ENCODE results near the gene CACFD1.

DNA sequence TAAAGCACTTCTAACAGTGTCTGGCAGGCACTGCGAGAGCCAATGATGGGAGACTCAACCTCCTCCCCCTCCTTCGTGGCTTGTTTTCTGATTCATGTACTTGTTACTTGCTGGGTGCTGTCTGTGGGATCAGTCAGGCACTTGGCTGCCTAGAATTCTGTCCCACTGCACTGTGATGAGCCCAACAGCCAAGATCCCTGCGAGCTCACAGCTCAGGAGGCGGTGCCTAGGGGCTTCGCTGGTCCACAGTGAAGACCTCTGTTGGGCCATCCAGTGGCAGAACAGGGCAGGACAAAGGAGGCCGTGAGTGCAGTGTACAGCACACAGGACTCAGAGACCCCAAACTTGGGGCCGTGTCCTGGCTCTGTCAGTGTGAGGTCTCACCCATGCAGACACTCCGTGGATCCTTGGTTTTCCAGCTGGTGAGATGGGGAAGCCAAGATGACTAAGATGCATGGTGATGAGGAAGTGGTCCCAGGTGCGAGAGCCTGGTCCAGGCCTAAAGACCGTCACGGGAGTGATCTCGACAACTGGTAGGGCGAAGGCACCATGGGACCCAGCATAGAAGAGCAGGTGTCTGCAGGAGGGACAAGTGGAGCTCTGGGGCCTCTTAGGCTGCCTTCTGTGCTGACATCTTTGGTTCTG, 45.5 kb downstream of the CACFD1 start:
- TF ChIP-seq POLR2A (IDR thresholded peaks at IDR 0.05; ENCODE audit: low read depth, low read length) (no peak), POLR2AphosphoS5 (IDR thresholded peaks at IDR 0.05; ENCODE audit: low read depth, low read length) (no peak), TAF1 (IDR thresholded peaks at IDR 0.05; ENCODE audit: low read depth, low read length) (no peak), POU2F2 (IDR thresholded peaks at IDR 0.05; ENCODE audit: low read depth, low read length) (no peak), SPI1 (IDR thresholded peaks at IDR 0.05; ENCODE audit: low read depth, low read length) (no peak)
